Gastrocnemius medialis (tissue), 4 donors: ENCODE measurements around the gene SIL1. TPM values are rescaled to one million over a fixed set of nuclear protein-coding genes. Genes with fewer than 3 reads are reported as not detected.

Experiments used
- ATAC-seq, 2 donors: fragments of 150-250 bp; one replicate each; pipeline ENCODE4 v1.9.1; 2016
- DNase-seq, 2 donors: peaks; one replicate each; pipeline ENCODE4 v3.0.0-alpha.2; 2019
- H3K27ac ChIP-seq, 4 donors: fragments of 200-600 bp; sonication (generic); 1 replicate in 1 of 4; 2 replicates in 3 of 4; pipeline ENCODE4 v1.5.1; 2016 to 2018; ENCODE audit warnings: mild to moderate bottlenecking in 2 of 4, moderate library complexity in 1 of 4
- H3K27me3 ChIP-seq, 3 donors: fragments of 200-600 bp; sonication (generic) in 2 of 3; 1 replicate in 1 of 3; 2 replicates in 2 of 3; pipeline versions ENCODE4 v1.5.1 to v1.6.0; 2016 to 2019; ENCODE audit warnings: mild to moderate bottlenecking in 1 of 3, moderate library complexity in 1 of 3
- H3K36me3 ChIP-seq, 2 donors: fragments of 200-600 bp; sonication (generic) in 1 of 2; one replicate each; pipeline ENCODE4 v1.5.1; 2017 to 2018
- H3K4me1 ChIP-seq, 2 donors: fragments of 200-600 bp; sonication (generic) in 1 of 2; one replicate each; pipeline ENCODE4 v1.5.1; 2016 to 2017; ENCODE audit warnings: mild to moderate bottlenecking in 2 of 2
- H3K4me3 ChIP-seq, 4 donors: fragments of 200-600 bp; sonication (generic) in 3 of 4; 1 replicate in 1 of 4; 2 replicates in 3 of 4; pipeline ENCODE4 v1.5.1; 2016 to 2019; ENCODE audit warnings: mild to moderate bottlenecking in 2 of 4
- H3K9me3 ChIP-seq, 3 donors: fragments of 200-600 bp; sonication (generic) in 2 of 3; 1 replicate in 1 of 3; 2 replicates in 2 of 3; pipeline ENCODE4 v1.5.1; 2016 to 2019
- POLR2A ChIP-seq, 2 donors: fragments of 450-650 bp; IDR thresholded peaks; one replicate each; pipeline ENCODE4 v1.6.1; 2017; ENCODE audit warnings: antibody characterized with exemption in 2 of 2, mild to moderate bottlenecking in 2 of 2, moderate library complexity in 2 of 2
- in situ Hi-C, 4 donors: fragments of 200-750 bp; cut with MboI; loops; one replicate each; pipeline versions ENCODE4 v1.15.0 to v1.8.0; 2017; ENCODE audit warnings: low sequenced_read_pairs in 4 of 4
- intact Hi-C: fragments of 100-400 bp; cut with DNase I; formaldehyde crosslinking; loops from one replicate; pipeline ENCODE4 v1.15.1; 2023; ENCODE audit warnings: low total_unique reads
- total RNA-seq, 4 donors: library from RNA; depleted of rRNA; stranded (reverse); fragments of >200 nt; gene quantifications; one replicate each; pipeline versions ENCODE4 v1.1.0 to v1.2.3, GENCODE V29; 2016
- TF ChIP-seq, protein P1 (sequence below), 5 experiments: fragments of 450-650 bp in 3 of 5; fragments of 200-600 bp in 2 of 5; sonication (generic) in 2 of 5; IDR thresholded peaks in 4 of 5; conservative IDR thresholded peaks in 1 of 5; 1 replicate in 4 of 5; 2 replicates in 1 of 5; pipeline ENCODE4 v1.5.1; 2016 to 2019; ENCODE audit warnings: antibody characterized with exemption in 5 of 5, mild to moderate bottlenecking in 3 of 5, moderate library complexity in 3 of 5

SIL1 gene
- total RNA-seq, 4 donors from 2014 or later: 36.6 to 52.6 (median 48.2) TPM

DNA sequence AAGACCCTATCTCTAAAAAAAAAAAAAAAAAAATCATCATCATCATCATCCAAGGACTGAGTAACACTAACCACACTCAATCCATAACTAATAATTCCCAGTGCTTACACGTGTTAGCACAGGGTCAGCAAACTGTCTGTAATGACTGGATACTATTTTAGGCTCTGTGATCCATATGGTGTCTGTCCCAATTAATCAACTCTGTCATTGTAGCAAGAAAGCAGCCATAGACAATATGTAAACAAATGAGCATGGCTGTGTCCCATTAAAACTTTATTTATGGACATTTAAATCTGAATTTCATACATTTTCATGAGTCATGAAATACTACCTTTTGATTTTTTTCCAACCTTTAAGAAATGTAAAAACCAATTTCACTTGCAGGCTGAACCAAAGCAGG, 148.4 kb downstream of the SIL1 start:
- intact Hi-C loops: no loop called here
- ATAC-seq: no peak
- TF ChIP-seq POLR2A (IDR thresholded peaks at IDR 0.05): no peak
- TF ChIP-seq, protein P1, sequence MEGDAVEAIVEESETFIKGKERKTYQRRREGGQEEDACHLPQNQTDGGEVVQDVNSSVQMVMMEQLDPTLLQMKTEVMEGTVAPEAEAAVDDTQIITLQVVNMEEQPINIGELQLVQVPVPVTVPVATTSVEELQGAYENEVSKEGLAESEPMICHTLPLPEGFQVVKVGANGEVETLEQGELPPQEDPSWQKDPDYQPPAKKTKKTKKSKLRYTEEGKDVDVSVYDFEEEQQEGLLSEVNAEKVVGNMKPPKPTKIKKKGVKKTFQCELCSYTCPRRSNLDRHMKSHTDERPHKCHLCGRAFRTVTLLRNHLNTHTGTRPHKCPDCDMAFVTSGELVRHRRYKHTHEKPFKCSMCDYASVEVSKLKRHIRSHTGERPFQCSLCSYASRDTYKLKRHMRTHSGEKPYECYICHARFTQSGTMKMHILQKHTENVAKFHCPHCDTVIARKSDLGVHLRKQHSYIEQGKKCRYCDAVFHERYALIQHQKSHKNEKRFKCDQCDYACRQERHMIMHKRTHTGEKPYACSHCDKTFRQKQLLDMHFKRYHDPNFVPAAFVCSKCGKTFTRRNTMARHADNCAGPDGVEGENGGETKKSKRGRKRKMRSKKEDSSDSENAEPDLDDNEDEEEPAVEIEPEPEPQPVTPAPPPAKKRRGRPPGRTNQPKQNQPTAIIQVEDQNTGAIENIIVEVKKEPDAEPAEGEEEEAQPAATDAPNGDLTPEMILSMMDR (IDR thresholded peaks at IDR 0.05 in 4 of 5, conservative IDR thresholded peaks at IDR 0.05 in 1 of 5): no peak

DNA sequence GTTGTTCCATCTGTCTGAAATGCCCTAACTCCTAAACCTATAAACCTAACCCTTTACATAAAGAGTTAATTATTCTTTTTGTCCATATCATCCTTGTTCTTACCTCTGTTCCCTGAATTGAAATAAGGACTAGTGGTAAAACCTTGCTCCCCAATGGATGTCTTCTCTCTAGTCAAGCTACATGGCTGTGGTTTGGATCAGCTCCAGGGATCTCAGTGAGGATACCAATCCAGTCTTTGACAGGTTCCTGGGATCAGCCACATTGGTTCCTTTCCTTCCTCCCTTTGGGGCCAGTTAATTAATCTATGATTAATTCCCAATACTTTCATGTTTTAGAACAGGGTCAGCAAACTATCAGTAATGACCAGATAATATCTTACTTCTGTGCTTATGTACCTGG, 151.6 kb downstream of the SIL1 start:
- peaks cover 3 to 10% of the 10 kb centered on the region in 2 donors for H3K4me1 ChIP-seq
- intact Hi-C loops: no loop called here
- TF ChIP-seq POLR2A (IDR thresholded peaks at IDR 0.05): no peak
- TF ChIP-seq, protein P1 (IDR thresholded peaks at IDR 0.05 in 4 of 5, conservative IDR thresholded peaks at IDR 0.05 in 1 of 5): no peak

More for the DNA sequence above, 148.4 kb downstream of the SIL1 start:
- Histone ChIP-seq H3K27me3 (no peaks in the 10 kb centered on the region), H3K4me3 (no peak overlapping the region), H3K27ac (no peak overlapping the region), H3K36me3 (no peaks in the 10 kb centered on the region), H3K4me1 (peaks cover 10 to 14% of the 10 kb centered on the region in 2 donors), H3K9me3 (no peaks in the 10 kb centered on the region)
- in situ Hi-C loops: no loop called here
- DNase-seq: no peak

DNA sequence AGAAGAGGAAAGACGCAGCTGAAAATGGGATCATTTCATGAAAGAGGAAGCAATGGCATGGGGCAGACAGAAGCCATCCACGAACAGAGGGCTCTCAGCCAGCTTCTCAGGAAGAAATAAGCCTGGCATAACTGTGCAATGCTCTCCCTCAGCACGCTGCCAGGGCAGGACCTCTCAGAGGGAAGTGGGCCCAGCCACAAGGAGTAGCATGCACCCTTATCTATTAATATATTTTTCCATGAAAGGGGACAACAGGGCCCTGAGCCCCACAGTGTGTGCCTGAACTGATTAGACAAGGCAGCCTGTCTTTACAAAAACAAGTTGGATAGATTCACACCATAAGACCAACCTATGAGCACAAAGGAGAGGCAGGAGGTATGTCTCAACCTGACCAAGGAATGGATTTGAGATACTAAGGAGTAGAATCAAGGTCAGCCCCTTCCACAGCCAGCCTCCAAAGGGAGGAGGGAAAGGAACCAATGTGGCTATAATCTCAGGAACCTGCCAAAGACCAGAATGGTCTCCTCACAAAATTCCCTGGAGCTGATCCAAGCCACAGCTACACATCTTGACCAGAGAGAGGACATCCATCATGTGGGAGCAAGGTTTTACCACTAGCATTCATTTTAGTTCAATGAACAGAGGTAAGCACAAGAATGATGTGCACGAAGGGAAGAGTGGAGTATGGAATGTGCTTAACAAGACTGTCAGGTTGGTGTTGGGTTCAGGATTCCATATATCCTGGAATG, 154.8 kb downstream of the SIL1 start:
- no peaks in the 10 kb centered on the region for H3K9me3 ChIP-seq
- TF ChIP-seq, protein P1 (IDR thresholded peaks at IDR 0.05 in 4 of 5, conservative IDR thresholded peaks at IDR 0.05 in 1 of 5): no peak
- no peak for TF ChIP-seq POLR2A (IDR thresholded peaks at IDR 0.05)
- no peak for DNase-seq
- H3K4me3 ChIP-seq: no peak overlapping the region
- H3K4me1 ChIP-seq: no peaks in the 10 kb centered on the region
- no peak for ATAC-seq
- intact Hi-C loops: no loop called here
- in situ Hi-C loops: no loop called here
- no peaks in the 10 kb centered on the region for H3K36me3 ChIP-seq
- H3K27ac ChIP-seq: no peak overlapping the region
- no peaks in the 10 kb centered on the region for H3K27me3 ChIP-seq

More for the DNA sequence above, 151.6 kb downstream of the SIL1 start:
- no peaks in the 10 kb centered on the region for H3K9me3 ChIP-seq
- in situ Hi-C loops: no loop called here
- no peak for DNase-seq
- no peaks in the 10 kb centered on the region for H3K36me3 ChIP-seq
- H3K27ac ChIP-seq: no peak overlapping the region
- no peaks in the 10 kb centered on the region for H3K27me3 ChIP-seq
- no peak for ATAC-seq
- H3K4me3 ChIP-seq: no peak overlapping the region

DNA sequence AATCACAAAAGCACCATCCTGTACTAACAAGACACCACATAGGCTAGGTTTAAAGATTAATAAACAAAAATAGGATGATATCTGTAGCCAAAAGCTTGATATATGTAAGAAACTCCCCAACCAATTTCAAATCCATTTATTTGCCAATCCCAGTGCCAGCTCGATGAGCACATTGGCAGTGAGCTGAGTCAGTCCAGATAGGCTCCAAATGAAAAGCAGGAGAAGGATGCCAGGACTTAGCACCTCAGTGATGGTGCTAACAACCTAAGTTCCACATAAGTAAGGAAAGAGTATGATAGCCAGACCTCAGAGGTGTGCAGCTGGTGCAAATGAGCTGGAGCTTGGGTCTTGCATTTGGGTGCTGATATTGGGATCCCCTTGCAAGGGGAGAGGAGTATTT, 158.1 kb downstream of the SIL1 start:
- in situ Hi-C loops (no loop called here), intact Hi-C loops (no loop called here)
- Histone ChIP-seq H3K4me1 (no peaks in the 10 kb centered on the region), H3K27ac (no peak overlapping the region), H3K4me3 (no peak overlapping the region), H3K9me3 (no peaks in the 10 kb centered on the region), H3K36me3 (no peaks in the 10 kb centered on the region), H3K27me3 (no peaks in the 10 kb centered on the region)
- DNase-seq (no peak), ATAC-seq (no peak)
- TF ChIP-seq, protein P1 (IDR thresholded peaks at IDR 0.05 in 4 of 5, conservative IDR thresholded peaks at IDR 0.05 in 1 of 5): no peak
- no peak for TF ChIP-seq POLR2A (IDR thresholded peaks at IDR 0.05)
